ENCODE measurements around the gene QPRT. TPM values are rescaled to one million over a fixed set of nuclear protein-coding genes. Genes with fewer than 3 reads are reported as not detected.

Gene QPRT
- total RNA-seq, 1 experiment from 2014 or later, result 138 TPM

- Mint-ChIP-seq H3K4me1 (peaks cover 11% of the 10 kb centered on the region), H3K4me3 (no peak overlapping the region), H3K9me3 (peaks cover 5% of the 10 kb centered on the region; the same call in 1 of the 2 replicates), H3K27me3 (ENCODE audit: low read depth) (no peaks in the 10 kb centered on the region), H3K27ac (no peak overlapping the region; the same call in 1 of the 2 replicates), H3K36me3 (no peaks in the 10 kb centered on the region)
- DNase-seq (ENCODE audit: low spot score) (no peak), ATAC-seq (peak; percentile 53)
- POLR2A ChIA-PET, result interaction anchor here (0.7 kb wide), 1 partner anchor 67 kb away, joined by 3 read pairs; no protein-coding TSS in a partner anchor
- TF ChIP-seq TP53 (CRISPR knock-in tag; IDR thresholded peaks at IDR 0.05), result no peak
- no peak for TF ChIP-seq HMGA2 (CRISPR knock-in tag; IDR thresholded peaks at IDR 0.05)
- no peak for TF ChIP-seq FOXJ3 (CRISPR knock-in tag; IDR thresholded peaks at IDR 0.05; ENCODE audit: borderline replicate concordance)
- TF ChIP-seq MAX (CRISPR knock-in tag; IDR thresholded peaks at IDR 0.05), result no peak
- TF ChIP-seq JAZF1 (CRISPR knock-in tag; IDR thresholded peaks at IDR 0.05), result no peak
- no peak for TF ChIP-seq ZMAT4 (CRISPR knock-in tag; IDR thresholded peaks at IDR 0.05)
- no peak for TF ChIP-seq ZNF396 (CRISPR knock-in tag; IDR thresholded peaks at IDR 0.05; ENCODE audit: borderline replicate concordance)
- TF ChIP-seq E2F4 (CRISPR knock-in tag; IDR thresholded peaks at IDR 0.05; ENCODE audit: borderline replicate concordance, low read depth), result no peak
- no peak for TF ChIP-seq PRRX2 (CRISPR knock-in tag; IDR thresholded peaks at IDR 0.05)
- no peak for TF ChIP-seq ZNF317 (CRISPR knock-in tag; IDR thresholded peaks at IDR 0.05; ENCODE audit: borderline replicate concordance, low read depth)
- TF ChIP-seq ZNF423 (CRISPR knock-in tag; IDR thresholded peaks at IDR 0.05), result no peak
- no peak for TF ChIP-seq PREB (CRISPR knock-in tag; IDR thresholded peaks at IDR 0.05; ENCODE audit: borderline replicate concordance)
- TF ChIP-seq NR3C1 (CRISPR knock-in tag; conservative IDR thresholded peaks at IDR 0.05; ENCODE audit: low read depth), result no peak
- TF ChIP-seq ZNF121 (CRISPR knock-in tag; IDR thresholded peaks at IDR 0.05), result no peak
- CTCF ChIA-PET, result interaction anchor here (0.9 kb wide), 1 partner anchor 50 kb away, joined by 4 read pairs; no protein-coding TSS in a partner anchor
These were observed 29.1 kb upstream of the QPRT start for GRCh38 chr16:29649588-29650494.

- CTCF ChIA-PET, result no interaction called here
- H3K9me3 Mint-ChIP-seq, result peaks cover under 1% of the 10 kb centered on the region; the same call in 1 of the 2 replicates
- no peak for DNase-seq (ENCODE audit: low spot score)
- ATAC-seq, result no peak
- POLR2A ChIA-PET, result interaction anchor here (0.6 kb wide), 1 partner anchor 72 kb away, joined by 5 read pairs; no protein-coding TSS in a partner anchor
- H3K4me1 Mint-ChIP-seq, result peaks cover 10% of the 10 kb centered on the region
- H3K36me3 Mint-ChIP-seq, result no peaks in the 10 kb centered on the region
- no peak overlapping the region for H3K4me3 Mint-ChIP-seq
- H3K27me3 Mint-ChIP-seq (ENCODE audit: low read depth), result no peaks in the 10 kb centered on the region
- no peak overlapping the region for H3K27ac Mint-ChIP-seq
- TF ChIP-seq MXD4 (CRISPR knock-in tag; IDR thresholded peaks at IDR 0.05; ENCODE audit: borderline replicate concordance) (no peak), E2F1 (CRISPR knock-in tag; IDR thresholded peaks at IDR 0.05) (no peak), ELF4 (CRISPR knock-in tag; IDR thresholded peaks at IDR 0.05; ENCODE audit: low read depth) (no peak), ZNF232 (CRISPR knock-in tag; IDR thresholded peaks at IDR 0.05) (no peak), FOXP4 (CRISPR knock-in tag; IDR thresholded peaks at IDR 0.05) (no peak), ZNF671 (CRISPR knock-in tag; IDR thresholded peaks at IDR 0.05) (no peak), ZNF532 (CRISPR knock-in tag; IDR thresholded peaks at IDR 0.05; ENCODE audit: borderline replicate concordance) (no peak), SMAD4 (CRISPR knock-in tag; IDR thresholded peaks at IDR 0.05) (no peak), NFATC4 (CRISPR knock-in tag; IDR thresholded peaks at IDR 0.05) (no peak), RELA (CRISPR knock-in tag; IDR thresholded peaks at IDR 0.05; ENCODE audit: borderline replicate concordance) (no peak), SMAD3 (CRISPR knock-in tag; IDR thresholded peaks at IDR 0.05; ENCODE audit: borderline replicate concordance) (no peak)
These were observed 28.2 kb upstream of the QPRT start for GRCh38 chr16:29650771-29651170.
